ENCODE results near the gene MISP3. TPM values are rescaled to one million over a fixed set of nuclear protein-coding genes. Genes with fewer than 3 reads are reported as not detected.

The MISP3 gene
- total RNA-seq, 3 donors from 2014 or later, result 13.6 to 34.2 (median 32.9) TPM

- intact Hi-C loops (cut with DNase I, micrococcal nuclease), result loop anchor here (5.0 to 10.0 kb wide), 2 partner anchors 186 to 188 kb away; no protein-coding TSS in a partner anchor
- Histone ChIP-seq H3K4me1 (ENCODE audit: low read depth) (peaks cover 3% of the 10 kb centered on the region), H3K4me3 (no peak overlapping the region), H3K9me3 (no peaks in the 10 kb centered on the region), H3K36me3 (ENCODE audit: low read depth) (no peaks in the 10 kb centered on the region)
- DNase-seq, result peak in 2 of 3 donors; percentile 34 to 58
- TF ChIP-seq, protein P1, sequence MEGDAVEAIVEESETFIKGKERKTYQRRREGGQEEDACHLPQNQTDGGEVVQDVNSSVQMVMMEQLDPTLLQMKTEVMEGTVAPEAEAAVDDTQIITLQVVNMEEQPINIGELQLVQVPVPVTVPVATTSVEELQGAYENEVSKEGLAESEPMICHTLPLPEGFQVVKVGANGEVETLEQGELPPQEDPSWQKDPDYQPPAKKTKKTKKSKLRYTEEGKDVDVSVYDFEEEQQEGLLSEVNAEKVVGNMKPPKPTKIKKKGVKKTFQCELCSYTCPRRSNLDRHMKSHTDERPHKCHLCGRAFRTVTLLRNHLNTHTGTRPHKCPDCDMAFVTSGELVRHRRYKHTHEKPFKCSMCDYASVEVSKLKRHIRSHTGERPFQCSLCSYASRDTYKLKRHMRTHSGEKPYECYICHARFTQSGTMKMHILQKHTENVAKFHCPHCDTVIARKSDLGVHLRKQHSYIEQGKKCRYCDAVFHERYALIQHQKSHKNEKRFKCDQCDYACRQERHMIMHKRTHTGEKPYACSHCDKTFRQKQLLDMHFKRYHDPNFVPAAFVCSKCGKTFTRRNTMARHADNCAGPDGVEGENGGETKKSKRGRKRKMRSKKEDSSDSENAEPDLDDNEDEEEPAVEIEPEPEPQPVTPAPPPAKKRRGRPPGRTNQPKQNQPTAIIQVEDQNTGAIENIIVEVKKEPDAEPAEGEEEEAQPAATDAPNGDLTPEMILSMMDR (IDR thresholded peaks at IDR 0.05), result no peak
- no peak for ATAC-seq
Measured at GRCh38 chr19:14070268-14071050, 2.1 kb upstream of the MISP3 start.

DNA sequence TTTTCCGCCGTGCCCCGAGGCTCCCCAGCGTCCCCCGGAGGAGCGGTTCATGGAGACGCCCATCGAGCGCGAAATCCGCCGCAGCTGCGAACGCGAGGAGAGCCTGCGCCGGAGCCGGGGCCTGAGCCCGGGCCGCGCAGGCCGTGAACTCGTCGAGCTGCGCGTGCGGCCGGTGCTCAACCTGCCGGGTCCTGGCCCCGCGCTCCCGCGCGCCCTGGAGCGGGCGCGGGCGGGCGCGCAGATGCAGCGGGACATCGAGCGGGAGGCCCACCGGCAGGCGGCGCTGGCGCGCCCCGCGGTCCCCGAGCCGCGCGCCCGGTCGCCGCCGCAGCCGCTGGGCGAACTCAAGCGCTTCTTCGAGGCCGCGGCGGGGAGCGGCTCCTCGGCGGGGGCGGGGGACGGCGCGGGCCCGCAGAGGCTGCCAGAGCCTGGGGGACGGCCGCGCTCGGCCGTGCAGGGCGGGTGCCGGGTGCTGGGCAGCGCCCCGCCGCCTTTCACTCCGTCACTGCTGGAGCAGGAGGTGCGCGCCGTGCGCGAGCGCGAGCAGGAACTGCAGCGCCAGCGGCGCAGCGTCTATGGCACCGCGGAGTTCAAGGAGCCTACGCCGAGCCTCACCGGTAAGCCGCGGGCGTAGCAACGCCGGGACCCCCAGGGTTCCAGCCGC lies 807 bp downstream of the MISP3 start:
- peaks cover 11% of the 10 kb centered on the region for H3K4me1 ChIP-seq (ENCODE audit: low read depth)
- intact Hi-C loops (cut with DNase I, micrococcal nuclease), result loop anchor here (5.0 to 10.0 kb wide), 2 partner anchors 189 to 191 kb away; no protein-coding TSS in a partner anchor
- peak overlapping the region; percentile 61 for H3K4me3 ChIP-seq
- H3K36me3 ChIP-seq (ENCODE audit: low read depth), result no peaks in the 10 kb centered on the region
- no peaks in the 10 kb centered on the region for H3K9me3 ChIP-seq
- peak; percentile 62 for ATAC-seq
- peak; percentile 82 to 87 (median 87) for DNase-seq
- TF ChIP-seq, protein P1 (IDR thresholded peaks at IDR 0.05), result peak; percentile 75

DNA sequence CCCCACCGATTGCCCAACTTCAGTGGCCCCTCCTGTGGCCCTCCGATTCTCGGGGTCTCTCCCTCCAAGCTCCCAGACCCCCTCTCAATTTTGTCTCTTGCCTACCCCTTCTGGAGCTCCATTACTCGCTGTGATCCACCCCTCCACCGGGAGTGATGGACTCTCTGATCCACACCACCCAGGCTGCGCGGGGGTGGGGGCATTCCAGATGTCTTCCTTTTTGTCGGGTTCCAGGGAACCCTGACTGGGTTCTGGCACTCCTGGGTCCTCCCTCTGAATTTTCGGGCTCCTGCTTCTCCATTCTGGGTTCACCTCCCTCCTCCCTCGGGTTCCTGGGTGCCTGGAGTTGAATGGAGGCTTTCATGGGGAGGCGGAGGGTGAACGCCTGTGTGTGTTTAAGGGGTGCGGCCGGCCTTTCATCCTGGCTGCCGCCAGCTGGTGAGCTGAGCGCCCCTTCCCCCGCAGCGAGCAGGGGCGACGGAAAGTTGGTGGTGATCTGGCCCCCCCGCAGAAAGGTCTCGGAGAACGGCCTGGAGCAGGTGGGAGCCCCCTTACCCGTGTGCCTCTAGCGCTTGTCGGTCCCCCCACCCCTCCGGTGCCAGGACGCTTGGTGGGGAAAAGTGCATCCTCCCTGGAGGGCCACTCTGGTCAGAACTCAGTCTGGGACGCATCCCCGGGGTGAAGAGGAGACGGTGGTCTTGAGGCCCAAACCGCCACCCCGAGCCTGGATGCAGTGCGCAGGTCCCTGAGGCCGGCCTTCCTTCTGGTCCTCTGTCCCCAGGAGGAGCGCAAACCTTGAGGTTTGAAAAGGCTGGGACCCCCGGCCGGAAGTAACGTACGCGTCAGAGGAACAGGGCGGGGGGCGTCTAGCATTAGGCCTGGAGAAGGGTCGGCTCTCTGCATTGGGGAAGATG lies 1.6 kb downstream of the MISP3 start:
- H3K4me1 ChIP-seq (ENCODE audit: low read depth), result peaks cover 11% of the 10 kb centered on the region
- TF ChIP-seq, protein P1 (IDR thresholded peaks at IDR 0.05), result no peak
- no peaks in the 10 kb centered on the region for H3K36me3 ChIP-seq (ENCODE audit: low read depth)
- ATAC-seq (peak; percentile 54), DNase-seq (peak; percentile 79 to 84 (median 83))
- intact Hi-C loops (cut with DNase I, micrococcal nuclease), result loop anchor here (5.0 to 10.0 kb wide), 2 partner anchors 189 to 192 kb away; no protein-coding TSS in a partner anchor
- H3K4me3 ChIP-seq, result peak overlapping the region; percentile 61
- H3K9me3 ChIP-seq, result no peaks in the 10 kb centered on the region

DNA sequence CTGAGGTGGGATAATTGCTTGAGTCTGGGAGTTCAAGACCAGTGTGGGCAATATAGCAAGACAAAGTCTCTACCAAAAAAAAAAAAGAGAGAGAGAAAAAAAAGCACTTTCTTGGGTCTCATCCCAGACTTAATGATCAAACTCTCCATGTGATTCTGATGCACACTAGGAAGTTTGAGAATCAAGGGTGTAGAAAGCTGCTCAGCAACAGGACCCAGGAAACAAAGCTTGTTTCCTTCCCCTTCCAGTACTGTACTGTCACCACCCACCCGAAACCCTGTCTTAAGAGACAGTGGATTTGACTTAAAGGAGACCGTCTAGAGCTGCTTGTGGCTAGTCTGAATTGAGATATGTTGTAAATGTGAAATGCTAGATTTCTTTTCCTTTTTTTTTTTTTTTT lies 5.8 kb downstream of the MISP3 start:
- H3K4me1 ChIP-seq (ENCODE audit: low read depth), result peaks cover 27% of the 10 kb centered on the region

More for the DNA sequence above, 5.8 kb downstream of the MISP3 start:
- intact Hi-C loops (cut with DNase I, micrococcal nuclease), result loop anchor here in 1 of 2 donors (10.0 kb wide), 1 partner anchor 194 kb away; no protein-coding TSS in a partner anchor
- no peak for ATAC-seq
- Histone ChIP-seq H3K9me3 (no peaks in the 10 kb centered on the region), H3K4me3 (no peak overlapping the region), H3K36me3 (ENCODE audit: low read depth) (peaks cover 4% of the 10 kb centered on the region)
- TF ChIP-seq, protein P1 (IDR thresholded peaks at IDR 0.05), result no peak
- DNase-seq, result no peak

Data from mucosa of descending colon (tissue), 3 donors.